ENCODE results near the gene SUMO3. TPM values are rescaled to one million over a fixed set of nuclear protein-coding genes. Genes with fewer than 3 reads are reported as not detected.
A peak's percentile ranks its signal among the peaks of the same experiment; 100 is the strongest.

Gene SUMO3
- total and polyA plus RNA-seq, 2 of the 13 experiments (the other 11 are each of a cell fraction or from before 2014, with no cell fraction given): 51.4 to 92.4 TPM

DNA sequence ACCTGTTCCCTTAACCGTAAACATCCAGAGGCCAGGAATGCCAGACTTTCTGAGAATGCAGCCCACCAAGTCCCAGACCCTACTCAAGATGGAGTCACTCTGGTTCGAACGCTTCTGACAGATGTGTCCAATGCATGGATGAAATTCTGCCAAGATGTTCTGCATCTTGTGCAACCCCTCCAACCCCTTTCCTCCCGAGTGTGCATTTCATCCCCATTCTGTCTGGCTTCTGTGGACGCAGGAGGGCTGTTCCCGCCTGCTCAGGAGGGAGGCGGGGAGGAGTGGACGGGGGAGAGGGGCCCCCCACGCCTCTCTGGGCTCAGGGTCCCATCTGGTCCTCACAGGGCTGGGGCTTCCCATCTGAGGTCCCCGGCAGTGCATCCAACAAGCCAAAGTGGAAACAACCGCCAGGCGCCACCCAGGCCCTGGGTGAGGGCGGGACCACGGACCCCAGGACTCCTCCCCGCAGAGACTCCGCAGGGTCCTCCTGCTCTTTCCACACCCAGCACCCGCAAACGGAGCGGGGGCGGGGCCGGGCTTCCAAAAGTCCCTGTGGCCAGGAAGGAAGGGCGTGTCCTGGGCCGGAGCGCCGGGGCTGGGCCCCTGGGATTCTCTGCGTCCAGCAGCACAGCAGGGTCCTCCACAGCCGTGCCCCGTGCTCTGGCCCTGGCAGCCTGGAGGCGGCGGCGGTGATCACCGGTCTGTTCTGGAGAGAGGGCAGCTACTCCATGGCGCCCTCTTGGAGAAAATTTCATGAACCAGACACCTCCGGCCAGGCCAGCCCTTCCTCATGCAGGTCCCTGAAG is 27.8 kb upstream of the SUMO3 start (continued):
- TF ChIP-seq GATAD1 (CRISPR knock-in tag; IDR thresholded peaks at IDR 0.05) (peak; percentile 40; the same call in 1 of the 2 replicates), GFI1 (CRISPR knock-in tag; IDR thresholded peaks at IDR 0.05; ENCODE audit: borderline replicate concordance) (peak; percentile 51; the same call in 1 of the 2 replicates), ZBTB20 (CRISPR knock-in tag; IDR thresholded peaks at IDR 0.05; ENCODE audit: borderline replicate concordance, low read depth) (no peak), FLYWCH1 (CRISPR knock-in tag; IDR thresholded peaks at IDR 0.05) (no peak), ZNF317 (CRISPR knock-in tag; IDR thresholded peaks at IDR 0.05) (no peak), ZNF83 (CRISPR knock-in tag; IDR thresholded peaks at IDR 0.05; ENCODE audit: borderline replicate concordance) (no peak), IKZF4 (CRISPR knock-in tag; IDR thresholded peaks at IDR 0.05; ENCODE audit: borderline replicate concordance, low read depth, not compliant biosample characterization) (no peak), IRF2 (CRISPR knock-in tag; IDR thresholded peaks at IDR 0.05) (0 out of 2 replicates have a peak, but pooled peaks have one; percentile 13), CEBPG (CRISPR knock-in tag; IDR thresholded peaks at IDR 0.05) (no peak), PAX8 (CRISPR knock-in tag; IDR thresholded peaks at IDR 0.05; ENCODE audit: borderline replicate concordance) (no peak), HOXA3 (CRISPR knock-in tag; IDR thresholded peaks at IDR 0.05) (0 out of 2 replicates have a peak, but pooled peaks have one; percentile 22), NCOA5 (CRISPR knock-in tag; IDR thresholded peaks at IDR 0.05) (no peak), ZNF556 (CRISPR knock-in tag; IDR thresholded peaks at IDR 0.05; ENCODE audit: borderline replicate concordance) (no peak), ATF7 (IDR thresholded peaks at IDR 0.05) (no peak), ATF7 (CRISPR knock-in tag; IDR thresholded peaks at IDR 0.05) (no peak), LCORL (IDR thresholded peaks at IDR 0.05) (no peak), LCORL (CRISPR knock-in tag; IDR thresholded peaks at IDR 0.05) (peak; percentile 81), SKI (IDR thresholded peaks at IDR 0.05; ENCODE audit: partially characterized antibody) (no peak), YEATS4 (CRISPR knock-in tag; IDR thresholded peaks at IDR 0.05; ENCODE audit: borderline replicate concordance) (peak; percentile 42; the same call in 1 of the 2 replicates), HDAC1 (CRISPR knock-in tag; IDR thresholded peaks at IDR 0.05) (0 out of 2 replicates have a peak, but pooled peaks have one; percentile 47), KDM2A (CRISPR knock-in tag; IDR thresholded peaks at IDR 0.05; ENCODE audit: borderline replicate concordance, low read depth) (peak; percentile 69)
- TF ChIP-seq, protein P1, sequence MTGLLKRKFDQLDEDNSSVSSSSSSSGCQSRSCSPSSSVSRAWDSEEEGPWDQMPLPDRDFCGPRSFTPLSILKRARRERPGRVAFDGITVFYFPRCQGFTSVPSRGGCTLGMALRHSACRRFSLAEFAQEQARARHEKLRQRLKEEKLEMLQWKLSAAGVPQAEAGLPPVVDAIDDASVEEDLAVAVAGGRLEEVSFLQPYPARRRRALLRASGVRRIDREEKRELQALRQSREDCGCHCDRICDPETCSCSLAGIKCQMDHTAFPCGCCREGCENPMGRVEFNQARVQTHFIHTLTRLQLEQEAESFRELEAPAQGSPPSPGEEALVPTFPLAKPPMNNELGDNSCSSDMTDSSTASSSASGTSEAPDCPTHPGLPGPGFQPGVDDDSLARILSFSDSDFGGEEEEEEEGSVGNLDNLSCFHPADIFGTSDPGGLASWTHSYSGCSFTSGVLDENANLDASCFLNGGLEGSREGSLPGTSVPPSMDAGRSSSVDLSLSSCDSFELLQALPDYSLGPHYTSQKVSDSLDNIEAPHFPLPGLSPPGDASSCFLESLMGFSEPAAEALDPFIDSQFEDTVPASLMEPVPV (CRISPR knock-in tag; IDR thresholded peaks at IDR 0.05): peak; percentile 54; the same call in 1 of the 2 replicates
- TF ChIP-seq, protein P2, sequence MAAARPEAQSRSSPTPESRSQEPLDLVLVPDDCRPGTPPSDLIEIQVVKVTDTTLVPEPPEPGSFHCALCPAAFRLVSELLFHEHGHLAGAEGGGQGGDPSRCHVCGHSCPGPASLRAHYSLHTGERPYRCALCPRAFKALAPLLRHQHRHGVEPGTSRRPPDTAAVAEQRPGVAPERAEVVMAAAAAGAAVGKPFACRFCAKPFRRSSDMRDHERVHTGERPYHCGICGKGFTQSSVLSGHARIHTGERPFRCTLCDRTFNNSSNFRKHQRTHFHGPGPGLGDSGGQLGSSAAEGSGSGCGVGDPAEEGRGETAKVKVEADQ (CRISPR knock-in tag; IDR thresholded peaks at IDR 0.05; ENCODE audit: borderline replicate concordance): 0 out of 2 replicates have a peak, but pooled peaks have one; percentile 53
- TF ChIP-seq, protein P3, sequence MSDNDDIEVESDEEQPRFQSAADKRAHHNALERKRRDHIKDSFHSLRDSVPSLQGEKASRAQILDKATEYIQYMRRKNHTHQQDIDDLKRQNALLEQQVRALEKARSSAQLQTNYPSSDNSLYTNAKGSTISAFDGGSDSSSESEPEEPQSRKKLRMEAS (IDR thresholded peaks at IDR 0.05): 0 out of 2 replicates have a peak, but pooled peaks have one; percentile 22
- TF ChIP-seq, protein P4, sequence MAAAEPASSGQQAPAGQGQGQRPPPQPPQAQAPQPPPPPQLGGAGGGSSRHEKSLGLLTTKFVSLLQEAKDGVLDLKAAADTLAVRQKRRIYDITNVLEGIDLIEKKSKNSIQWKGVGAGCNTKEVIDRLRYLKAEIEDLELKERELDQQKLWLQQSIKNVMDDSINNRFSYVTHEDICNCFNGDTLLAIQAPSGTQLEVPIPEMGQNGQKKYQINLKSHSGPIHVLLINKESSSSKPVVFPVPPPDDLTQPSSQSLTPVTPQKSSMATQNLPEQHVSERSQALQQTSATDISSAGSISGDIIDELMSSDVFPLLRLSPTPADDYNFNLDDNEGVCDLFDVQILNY (CRISPR knock-in tag; conservative IDR thresholded peaks at IDR 0.05): no peak
- TF ChIP-seq, protein P5, sequence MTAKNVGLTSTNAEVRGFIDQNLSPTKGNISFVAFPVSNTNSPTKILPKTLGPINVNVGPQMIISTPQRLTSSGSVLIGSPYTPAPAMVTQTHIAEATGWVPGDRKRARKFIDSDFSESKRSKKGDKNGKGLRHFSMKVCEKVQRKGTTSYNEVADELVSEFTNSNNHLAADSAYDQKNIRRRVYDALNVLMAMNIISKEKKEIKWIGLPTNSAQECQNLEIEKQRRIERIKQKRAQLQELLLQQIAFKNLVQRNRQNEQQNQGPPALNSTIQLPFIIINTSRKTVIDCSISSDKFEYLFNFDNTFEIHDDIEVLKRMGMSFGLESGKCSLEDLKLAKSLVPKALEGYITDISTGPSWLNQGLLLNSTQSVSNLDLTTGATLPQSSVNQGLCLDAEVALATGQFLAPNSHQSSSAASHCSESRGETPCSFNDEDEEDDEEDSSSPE (CRISPR knock-in tag; IDR thresholded peaks at IDR 0.05): peak; percentile 30; the same call in 1 of the 2 replicates
